Measurements from ENCODE around the gene COQ8B. TPM values are rescaled to one million over a fixed set of nuclear protein-coding genes. Genes with fewer than 3 reads are reported as not detected.

COQ8B gene
- total RNA-seq, 2 donors from 2014 or later, result 31.0 to 54.8 TPM

DNA sequence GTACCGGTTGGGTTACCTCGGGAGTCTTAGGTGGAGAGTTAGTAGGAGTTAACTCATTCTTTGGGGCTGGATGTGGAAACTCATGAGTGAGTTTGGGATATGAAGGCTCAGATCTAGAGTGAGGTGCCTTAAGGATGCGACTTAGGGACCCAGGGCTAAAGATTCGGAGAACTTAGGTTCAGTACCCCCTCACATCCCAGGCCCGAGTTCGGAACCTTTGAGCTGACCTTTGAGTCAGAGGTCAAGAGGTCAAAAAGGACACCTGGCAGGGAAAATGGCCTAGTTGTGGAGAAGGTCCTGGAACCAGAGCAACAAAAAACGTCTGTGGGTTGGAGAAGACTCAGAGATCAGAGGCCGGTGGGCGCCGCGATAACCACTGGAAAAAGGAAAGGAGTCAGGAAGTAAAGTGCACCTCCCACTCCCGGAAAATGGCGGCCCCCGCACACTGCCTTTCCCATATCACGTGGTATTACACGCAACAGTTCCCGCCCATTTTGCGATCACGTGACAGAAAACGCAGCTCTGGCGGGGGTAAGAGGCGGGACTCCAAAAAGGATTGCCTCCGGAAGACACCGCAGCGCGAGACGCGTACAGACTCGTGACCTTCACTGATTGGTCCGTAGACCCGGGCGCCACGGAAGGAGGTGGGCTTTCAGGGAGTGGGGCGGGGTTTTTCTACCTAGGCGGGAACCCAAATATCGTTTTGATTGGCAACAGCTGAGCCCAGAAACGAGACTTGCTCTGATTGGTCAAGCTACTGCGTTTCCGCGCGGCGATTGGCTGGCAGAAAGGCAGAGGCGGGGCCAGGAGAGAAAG, 33.6 kb upstream of the COQ8B start, which contains the start of gene ACTMAP:
TSS of gene ACTMAP (minus strand) at position 420 of the 816 bp plus-strand sequence. CDS start 674 bp downstream, outside the sequence.
- peak within 1 kb of the TSS; percentile 97 for H3K4me3 Mint-ChIP-seq
- ATAC-seq (replicated peaks), result peak; percentile 86
- no peaks in the 10 kb centered on the region for H3K9me3 Mint-ChIP-seq
- peak within 1 kb of the TSS; percentile 97 for H3K27ac Mint-ChIP-seq
- H3K4me1 Mint-ChIP-seq, result peaks cover 14% of the 10 kb centered on the region
- H3K36me3 Mint-ChIP-seq (ENCODE audit: low read depth), result peaks cover 55% of the 10 kb centered on the region
- H3K27me3 Mint-ChIP-seq, result no peaks in the 10 kb centered on the region

- Mint-ChIP-seq H3K27me3 (no peaks in the 10 kb centered on the region), H3K36me3 (ENCODE audit: low read depth) (peaks cover 29% of the 10 kb centered on the region), H3K27ac (no peak overlapping the region), H3K9me3 (no peaks in the 10 kb centered on the region), H3K4me3 (no peak overlapping the region), H3K4me1 (peaks cover 3% of the 10 kb centered on the region)
- no peak for ATAC-seq (replicated peaks)
Measured at GRCh38 chr19:40747536-40747935, 30.9 kb upstream of the COQ8B start.

- ATAC-seq (replicated peaks), result no peak
- H3K4me3 Mint-ChIP-seq, result no peak overlapping the region
- H3K36me3 Mint-ChIP-seq (ENCODE audit: low read depth), result peaks cover 7% of the 10 kb centered on the region
- H3K27ac Mint-ChIP-seq, result no peak overlapping the region
- H3K27me3 Mint-ChIP-seq, result no peaks in the 10 kb centered on the region
- H3K9me3 Mint-ChIP-seq, result no peaks in the 10 kb centered on the region
- no peaks in the 10 kb centered on the region for H3K4me1 Mint-ChIP-seq
Measured at GRCh38 chr19:40745402-40745780, 28.7 kb upstream of the COQ8B start.

DNA sequence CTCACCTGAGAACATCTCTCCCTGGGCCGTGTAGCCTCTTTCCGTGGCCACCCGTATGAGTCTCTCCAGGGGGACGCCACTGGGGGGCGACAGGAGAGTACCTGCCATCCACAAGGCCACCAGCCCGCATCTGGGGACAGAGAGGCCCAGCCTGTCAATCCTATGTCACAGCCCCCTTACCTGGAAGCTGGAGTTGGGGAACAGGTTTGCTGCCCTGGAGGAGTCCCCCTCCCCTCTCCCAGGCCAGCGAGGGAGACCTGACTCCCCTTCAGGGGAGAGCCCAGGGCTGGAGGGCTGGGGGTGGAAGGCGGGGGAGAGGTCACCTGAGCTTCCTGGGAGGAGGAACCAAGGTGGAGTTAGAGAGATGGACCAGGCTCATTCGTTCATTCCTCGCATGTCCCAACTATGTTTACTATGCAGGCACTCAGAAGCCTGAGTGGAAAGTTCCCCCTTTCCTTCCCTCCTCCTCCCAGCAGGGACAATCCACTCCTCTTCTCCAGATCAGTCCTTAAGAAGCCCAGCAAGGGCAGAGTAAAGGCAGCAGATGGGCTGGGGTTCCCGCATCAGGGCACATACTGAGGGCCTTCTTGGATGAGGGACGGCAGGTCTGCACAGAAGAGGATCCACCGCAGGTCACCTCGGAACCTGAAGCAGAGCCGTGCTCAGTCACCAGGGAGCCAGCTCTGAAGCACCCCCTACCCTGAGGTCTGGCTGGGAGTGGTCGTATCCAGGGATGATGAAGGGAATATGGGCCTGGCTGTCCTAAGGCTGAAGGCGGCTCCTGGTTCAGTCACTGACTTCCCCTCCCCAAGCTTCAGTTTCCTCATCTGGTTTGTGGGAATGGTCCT, 28.1 kb upstream of the COQ8B start:
- H3K27me3 Mint-ChIP-seq, result no peaks in the 10 kb centered on the region
- no peak overlapping the region for H3K4me3 Mint-ChIP-seq
- peak overlapping the region; percentile 38 for H3K27ac Mint-ChIP-seq
- no peaks in the 10 kb centered on the region for H3K4me1 Mint-ChIP-seq
- H3K36me3 Mint-ChIP-seq (ENCODE audit: low read depth), result peaks cover 2% of the 10 kb centered on the region
- no peaks in the 10 kb centered on the region for H3K9me3 Mint-ChIP-seq
- peak; percentile 44 for ATAC-seq (replicated peaks)

- Mint-ChIP-seq H3K9me3 (no peaks in the 10 kb centered on the region), H3K27me3 (no peaks in the 10 kb centered on the region), H3K4me3 (no peak overlapping the region), H3K36me3 (ENCODE audit: low read depth) (peaks cover 8% of the 10 kb centered on the region), H3K27ac (peak overlapping the region; percentile 38), H3K4me1 (no peaks in the 10 kb centered on the region)
- ATAC-seq (replicated peaks), result no peak
Measured at GRCh38 chr19:40743926-40744325, 27.2 kb upstream of the COQ8B start.

GRCh38 chr19:40742886-40743285, 26.2 kb upstream of the COQ8B start:
- Mint-ChIP-seq H3K4me3 (no peak overlapping the region), H3K27me3 (no peaks in the 10 kb centered on the region), H3K9me3 (no peaks in the 10 kb centered on the region), H3K27ac (no peak overlapping the region), H3K4me1 (no peaks in the 10 kb centered on the region), H3K36me3 (ENCODE audit: low read depth) (peaks cover 14% of the 10 kb centered on the region)
- ATAC-seq (replicated peaks), result no peak

- no peak for ATAC-seq (replicated peaks)
- H3K27ac Mint-ChIP-seq, result no peak overlapping the region
- peaks cover 18% of the 10 kb centered on the region for H3K36me3 Mint-ChIP-seq (ENCODE audit: low read depth)
- no peaks in the 10 kb centered on the region for H3K4me1 Mint-ChIP-seq
- no peaks in the 10 kb centered on the region for H3K9me3 Mint-ChIP-seq
- H3K4me3 Mint-ChIP-seq, result no peak overlapping the region
- H3K27me3 Mint-ChIP-seq, result no peaks in the 10 kb centered on the region
Measured at GRCh38 chr19:40742477-40742876, 25.8 kb upstream of the COQ8B start.

GRCh38 chr19:40741527-40742390, 25.1 kb upstream of the COQ8B start:
- no peak for ATAC-seq (replicated peaks)
- no peaks in the 10 kb centered on the region for H3K4me1 Mint-ChIP-seq
- H3K9me3 Mint-ChIP-seq, result no peaks in the 10 kb centered on the region
- peaks cover 23% of the 10 kb centered on the region for H3K36me3 Mint-ChIP-seq (ENCODE audit: low read depth)
- H3K4me3 Mint-ChIP-seq, result no peak overlapping the region
- no peaks in the 10 kb centered on the region for H3K27me3 Mint-ChIP-seq
- H3K27ac Mint-ChIP-seq, result no peak overlapping the region

- no peak overlapping the region for H3K27ac Mint-ChIP-seq
- H3K36me3 Mint-ChIP-seq (ENCODE audit: low read depth), result peaks cover 30% of the 10 kb centered on the region
- no peaks in the 10 kb centered on the region for H3K27me3 Mint-ChIP-seq
- H3K9me3 Mint-ChIP-seq, result no peaks in the 10 kb centered on the region
- no peaks in the 10 kb centered on the region for H3K4me1 Mint-ChIP-seq
- H3K4me3 Mint-ChIP-seq, result no peak overlapping the region
- ATAC-seq (replicated peaks), result no peak
Measured at GRCh38 chr19:40740747-40741146, 24.1 kb upstream of the COQ8B start.

DNA sequence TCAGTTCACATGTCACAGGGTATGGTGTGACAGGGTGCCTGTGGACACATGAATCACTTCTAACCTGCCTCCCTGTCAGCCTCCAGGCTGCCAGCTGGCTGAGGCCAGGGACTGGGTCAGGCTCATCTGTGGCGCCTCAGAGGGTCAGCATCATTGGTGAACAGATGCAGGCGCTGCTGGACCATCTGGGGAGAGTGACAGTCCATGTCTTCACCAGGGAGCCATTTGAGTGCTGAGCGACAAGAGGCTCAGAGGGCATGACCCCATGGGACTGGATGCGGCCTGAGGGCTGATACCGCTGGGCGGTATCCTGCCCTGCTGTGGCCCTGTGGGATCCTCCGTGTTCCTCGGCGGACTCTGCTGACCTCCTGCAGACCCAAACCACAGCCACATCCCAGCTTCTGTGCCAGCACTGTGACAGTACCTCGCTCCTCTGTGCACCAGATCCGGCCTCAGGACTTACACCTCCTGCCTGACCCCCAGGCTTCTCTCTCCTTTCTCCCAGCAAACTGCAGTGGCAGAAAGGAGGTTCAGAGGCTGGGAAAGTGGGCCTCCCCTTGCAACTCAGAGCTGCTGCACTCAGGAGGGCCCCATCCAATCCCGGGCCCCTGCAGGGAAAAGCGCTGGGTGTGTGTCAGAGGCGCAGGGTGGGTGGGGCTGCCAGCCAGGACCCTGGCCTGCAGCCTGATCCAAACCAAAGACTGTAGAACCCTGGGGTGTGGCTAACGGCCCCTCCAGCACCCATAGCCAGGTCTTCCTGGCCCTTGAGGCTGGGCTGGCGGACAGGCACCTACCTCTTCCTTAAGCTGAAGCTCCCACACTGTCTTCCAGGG, 23.4 kb upstream of the COQ8B start:
- H3K4me3 Mint-ChIP-seq, result no peak overlapping the region
- H3K36me3 Mint-ChIP-seq (ENCODE audit: low read depth), result peaks cover 36% of the 10 kb centered on the region
- H3K27me3 Mint-ChIP-seq, result no peaks in the 10 kb centered on the region
- no peak for ATAC-seq (replicated peaks)
- H3K27ac Mint-ChIP-seq, result no peak overlapping the region
- H3K9me3 Mint-ChIP-seq, result no peaks in the 10 kb centered on the region
- no peaks in the 10 kb centered on the region for H3K4me1 Mint-ChIP-seq

- Mint-ChIP-seq H3K4me1 (no peaks in the 10 kb centered on the region), H3K27me3 (no peaks in the 10 kb centered on the region), H3K4me3 (no peak overlapping the region), H3K36me3 (ENCODE audit: low read depth) (peaks cover 45% of the 10 kb centered on the region), H3K27ac (no peak overlapping the region), H3K9me3 (no peaks in the 10 kb centered on the region)
- ATAC-seq (replicated peaks), result peak; percentile 85
Measured at GRCh38 chr19:40739030-40739839, 22.5 kb upstream of the COQ8B start.

DNA sequence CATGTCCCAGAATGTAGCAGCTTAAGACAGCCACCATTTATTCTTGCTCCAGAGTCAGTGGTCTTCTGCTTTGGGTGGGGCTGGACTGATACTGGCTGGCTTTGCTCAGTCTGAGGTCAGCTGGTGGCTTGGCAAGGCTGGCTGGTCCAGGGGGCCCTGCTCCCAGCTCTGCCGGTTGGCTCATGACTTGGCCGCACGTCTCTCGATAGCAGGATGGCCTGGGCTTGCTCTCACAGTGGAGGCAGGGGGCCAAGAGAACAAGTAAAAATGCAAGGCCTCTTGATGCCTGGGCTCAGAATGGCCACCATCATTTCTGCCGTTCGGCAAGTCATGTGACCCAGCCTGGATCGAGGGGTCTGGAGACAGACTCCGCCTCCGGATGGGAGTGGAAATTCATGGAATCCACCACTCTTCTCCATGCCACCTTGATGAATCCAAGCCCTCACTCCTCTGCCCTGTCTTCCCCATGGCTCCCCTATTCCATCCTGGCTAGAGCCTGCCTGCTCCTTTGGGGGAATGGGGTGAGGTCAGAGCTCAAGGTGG, 20.5 kb upstream of the COQ8B start:
- ATAC-seq (replicated peaks), result no peak
- H3K4me1 Mint-ChIP-seq, result no peaks in the 10 kb centered on the region
- no peak overlapping the region for H3K4me3 Mint-ChIP-seq
- no peaks in the 10 kb centered on the region for H3K27me3 Mint-ChIP-seq
- no peak overlapping the region for H3K27ac Mint-ChIP-seq
- H3K9me3 Mint-ChIP-seq, result no peaks in the 10 kb centered on the region
- peaks cover 66% of the 10 kb centered on the region for H3K36me3 Mint-ChIP-seq (ENCODE audit: low read depth)

DNA sequence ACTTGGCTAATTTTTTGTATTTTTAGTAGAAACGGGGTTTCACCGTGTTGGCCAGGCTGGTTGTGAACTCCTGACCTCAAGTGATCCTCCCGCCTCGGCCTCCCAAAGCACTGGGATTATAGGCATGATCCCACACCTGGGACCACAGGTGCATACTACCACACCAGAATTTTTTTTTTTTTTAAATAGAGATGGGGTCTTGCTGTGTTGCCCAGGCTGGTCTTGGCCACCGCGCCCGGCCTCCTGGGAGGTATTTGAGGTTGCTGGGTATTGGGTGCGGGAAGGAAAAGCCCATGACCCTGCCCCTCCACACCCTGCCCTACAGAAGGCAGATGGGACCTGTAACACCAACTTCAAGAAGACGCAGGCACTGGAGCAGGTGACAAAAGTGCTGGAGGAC, 20.0 kb upstream of the COQ8B start:
- Mint-ChIP-seq H3K9me3 (no peaks in the 10 kb centered on the region), H3K4me3 (no peak overlapping the region), H3K27ac (no peak overlapping the region), H3K36me3 (ENCODE audit: low read depth) (peaks cover 71% of the 10 kb centered on the region), H3K4me1 (no peaks in the 10 kb centered on the region), H3K27me3 (no peaks in the 10 kb centered on the region)
- ATAC-seq (replicated peaks), result no peak
